AG08396 (cell line): Measurements from ENCODE around the gene KIF3C.

Experiments used
- DNase-seq: peaks from one replicate; pipeline ENCODE4 v3.0.0; 2012; ENCODE audit warnings: low spot score, mixed read lengths

Gene KIF3C

GRCh38 chr2:25877431-25878360 is 104.6 kb downstream of the KIF3C start:
- peak; percentile 60 for DNase-seq
